HUES48 (cell line): ENCODE results near the gene TRABD.
A peak's percentile ranks its signal among the peaks of the same experiment; 100 is the strongest.

ENCODE experiments used
- H3K27ac ChIP-seq: one replicate; pipeline ENCODE4 v1.7.0; 2013; ENCODE audit warnings: low read depth, low read length, inconsistent platforms
- H3K27me3 ChIP-seq: 2 replicates; pipeline ENCODE4 v1.6.1; 2013; ENCODE audit warnings: mild to moderate bottlenecking, low read length; ENCODE audit not compliant: control insufficient read depth, insufficient read depth
- H3K36me3 ChIP-seq: 2 replicates; pipeline ENCODE4 v1.6.1; 2013; ENCODE audit warnings: low read length; ENCODE audit not compliant: control insufficient read depth, insufficient read depth
- H3K4me1 ChIP-seq: 2 replicates; pipeline ENCODE4 v1.6.1; 2013; ENCODE audit warnings: mild to moderate bottlenecking, low read length; ENCODE audit not compliant: control insufficient read depth, insufficient read depth
- H3K4me3 ChIP-seq: 2 replicates; pipeline ENCODE4 v1.5.1; 2013; ENCODE audit warnings: mild to moderate bottlenecking, low read depth, low read length
- H3K9ac ChIP-seq: 2 replicates; pipeline ENCODE4 v1.6.1; 2013; ENCODE audit warnings: mild to moderate bottlenecking, low read depth, low read length, moderate library complexity
- H3K9me3 ChIP-seq: 2 replicates; pipeline ENCODE4 v1.6.1; 2013; ENCODE audit warnings: low read length; ENCODE audit not compliant: control insufficient read depth, insufficient read depth

Gene TRABD

DNA sequence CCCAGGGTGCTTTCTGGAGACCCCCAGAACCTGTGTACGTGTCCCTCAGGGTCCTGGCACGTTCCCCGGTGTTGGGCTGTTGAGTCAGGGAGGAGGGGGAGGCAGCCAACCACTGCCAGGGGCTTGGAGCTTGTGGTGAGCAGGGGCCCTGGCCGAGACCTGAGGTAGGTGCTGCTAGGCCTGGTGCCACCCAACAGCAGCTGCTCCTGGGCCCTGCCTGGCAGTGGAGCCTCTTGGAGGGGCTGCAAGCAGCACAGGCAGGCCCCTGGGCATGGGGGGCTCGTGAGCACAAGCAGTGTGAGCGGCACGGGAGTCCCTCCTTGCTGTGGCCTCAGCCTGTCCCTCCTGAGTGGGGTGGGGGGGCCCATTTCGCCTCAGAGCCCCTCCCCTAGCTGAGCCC lies 7.9 kb downstream of the TRABD start:
- Histone ChIP-seq H3K4me3 (no peak overlapping the region), H3K27me3 (no peaks in the 10 kb centered on the region), H3K27ac (no peak overlapping the region), H3K9ac (no peak overlapping the region), H3K36me3 (peaks cover 50% of the 10 kb centered on the region), H3K9me3 (no peaks in the 10 kb centered on the region), H3K4me1 (peaks cover 5% of the 10 kb centered on the region; the same call in 1 of the 2 replicates)

DNA sequence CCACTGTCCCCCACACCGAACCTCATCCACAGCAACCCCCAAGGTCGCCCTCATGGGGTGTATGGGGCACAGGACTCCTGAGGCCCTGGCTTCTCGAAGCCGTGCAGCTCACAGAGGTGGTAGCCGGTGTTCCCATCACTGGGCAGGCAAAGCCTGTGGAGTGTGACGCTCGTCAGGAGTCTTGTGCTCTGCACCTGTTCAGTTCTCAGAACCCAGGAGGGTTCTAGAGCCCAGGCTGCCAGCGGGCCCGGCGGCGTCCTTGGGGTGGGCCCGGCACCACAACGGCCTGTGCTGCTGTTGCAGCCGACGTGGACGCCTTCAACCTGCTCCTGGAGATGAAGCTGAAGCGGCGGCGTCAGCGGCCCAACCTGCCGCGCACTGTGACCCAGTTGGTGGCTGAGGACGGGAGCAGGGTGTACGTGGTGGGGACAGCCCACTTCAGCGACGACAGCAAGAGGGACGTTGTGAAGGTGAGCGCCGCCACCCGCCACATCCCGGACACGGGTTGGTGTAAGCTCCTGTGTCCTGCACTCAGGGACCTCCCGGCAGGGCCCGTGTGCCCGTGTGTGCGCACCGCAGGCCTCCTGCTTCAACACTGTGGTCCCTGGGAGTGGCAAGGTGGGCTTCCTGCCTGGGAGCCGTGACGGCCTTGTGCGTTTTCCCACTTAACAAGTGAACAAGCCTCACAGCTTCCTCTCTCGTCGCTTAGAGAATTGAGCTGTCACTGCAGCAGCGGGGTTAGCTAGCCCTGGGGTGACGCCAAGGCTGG lies 8.5 kb downstream of the TRABD start:
- peaks cover 50% of the 10 kb centered on the region for H3K36me3 ChIP-seq
- peaks cover 5% of the 10 kb centered on the region; the same call in 1 of the 2 replicates for H3K4me1 ChIP-seq

DNA sequence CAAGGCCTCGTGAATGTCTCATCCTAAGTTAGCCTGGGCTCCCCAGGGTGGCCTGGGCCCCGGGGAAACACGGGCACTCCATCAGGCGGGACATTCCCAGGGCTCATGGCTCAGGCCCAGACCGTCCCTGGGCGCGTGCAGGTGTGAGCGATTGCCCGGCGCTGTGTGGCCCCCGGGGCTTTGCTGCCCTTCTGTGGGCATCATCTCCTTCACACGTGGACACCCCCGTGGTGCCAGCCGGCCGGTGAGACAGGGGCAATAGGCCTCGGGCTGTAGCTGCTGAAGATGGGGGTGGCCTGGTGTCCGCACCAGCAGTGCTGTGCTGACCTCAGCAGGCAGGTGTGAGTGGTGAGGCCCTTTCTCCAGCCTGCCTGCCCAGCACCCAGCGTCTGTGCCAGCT lies 10.5 kb downstream of the TRABD start:
- H3K4me1 ChIP-seq: 0 out of 2 replicates have a peak, but pooled peaks cover 6% of the 10 kb centered on the region

More for the DNA sequence above, 8.5 kb downstream of the TRABD start:
- Histone ChIP-seq H3K9ac (no peak overlapping the region), H3K27ac (no peak overlapping the region), H3K27me3 (no peaks in the 10 kb centered on the region), H3K9me3 (no peaks in the 10 kb centered on the region), H3K4me3 (no peak overlapping the region)

GRCh38 chr22:50197000-50197800 lies 11.5 kb downstream of the TRABD start:
- Histone ChIP-seq H3K27ac (no peak overlapping the region), H3K4me1 (0 out of 2 replicates have a peak, but pooled peaks cover 6% of the 10 kb centered on the region), H3K27me3 (no peaks in the 10 kb centered on the region), H3K4me3 (no peak overlapping the region), H3K36me3 (peaks cover 45% of the 10 kb centered on the region), H3K9ac (no peak overlapping the region), H3K9me3 (no peaks in the 10 kb centered on the region)

More for the DNA sequence above, 10.5 kb downstream of the TRABD start:
- no peak overlapping the region for H3K27ac ChIP-seq
- H3K9ac ChIP-seq: no peak overlapping the region
- peaks cover 48% of the 10 kb centered on the region for H3K36me3 ChIP-seq
- no peaks in the 10 kb centered on the region for H3K27me3 ChIP-seq
- no peak overlapping the region for H3K4me3 ChIP-seq
- no peaks in the 10 kb centered on the region for H3K9me3 ChIP-seq

GRCh38 chr22:50197856-50198623 lies 12.3 kb downstream of the TRABD start:
- Histone ChIP-seq H3K27me3 (no peaks in the 10 kb centered on the region), H3K4me3 (no peak overlapping the region), H3K9ac (no peak overlapping the region), H3K36me3 (peaks cover 48% of the 10 kb centered on the region), H3K27ac (no peak overlapping the region), H3K4me1 (0 out of 2 replicates have a peak, but pooled peaks cover 6% of the 10 kb centered on the region), H3K9me3 (no peaks in the 10 kb centered on the region)

- Histone ChIP-seq H3K9me3 (no peaks in the 10 kb centered on the region), H3K27ac (no peak overlapping the region), H3K27me3 (no peaks in the 10 kb centered on the region), H3K9ac (no peak overlapping the region), H3K4me1 (0 out of 2 replicates have a peak, but pooled peaks cover 6% of the 10 kb centered on the region), H3K36me3 (peaks cover 49% of the 10 kb centered on the region), H3K4me3 (no peak overlapping the region)
Observed at GRCh38 chr22:50198624-50199017, 12.9 kb downstream of the TRABD start.

DNA sequence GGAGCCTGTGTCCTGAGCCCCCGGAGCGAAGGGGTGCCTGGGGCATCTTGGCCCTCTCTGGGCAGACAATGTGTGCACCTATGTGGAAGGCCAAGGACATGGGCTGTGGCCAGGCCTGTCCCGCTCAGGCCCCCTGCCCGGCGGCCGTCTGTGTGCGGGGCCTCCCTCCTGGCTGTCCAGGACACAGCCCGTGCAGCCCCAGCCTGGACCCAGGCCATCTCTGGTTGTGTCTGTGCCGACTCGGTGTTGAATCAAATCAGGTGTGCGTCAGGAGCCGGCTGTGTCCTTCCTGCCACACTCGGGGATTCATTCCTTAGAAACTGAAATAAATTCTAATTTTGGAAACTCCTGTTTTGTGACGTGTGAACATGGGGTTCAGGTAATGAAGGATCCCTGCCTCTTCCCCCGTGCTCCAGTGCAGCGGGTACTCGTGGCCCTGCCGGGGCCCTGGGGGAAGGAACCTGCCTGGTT lies 13.6 kb downstream of the TRABD start:
- peaks cover 42% of the 10 kb centered on the region for H3K36me3 ChIP-seq
- H3K9ac ChIP-seq: no peak overlapping the region
- peak overlapping the region; percentile 20 for H3K27ac ChIP-seq
- H3K9me3 ChIP-seq: no peaks in the 10 kb centered on the region
- H3K4me1 ChIP-seq: 0 out of 2 replicates have a peak, but pooled peaks cover 6% of the 10 kb centered on the region
- no peaks in the 10 kb centered on the region for H3K27me3 ChIP-seq
- H3K4me3 ChIP-seq: peak overlapping the region; percentile 79; the same call in 1 of the 2 replicates

- H3K27ac ChIP-seq: peak overlapping the region; percentile 28
- peak overlapping the region; percentile 79 for H3K4me3 ChIP-seq
- H3K36me3 ChIP-seq: peaks cover 35% of the 10 kb centered on the region
- H3K9ac ChIP-seq: peak overlapping the region; percentile 23; the same call in 1 of the 2 replicates
- 0 out of 2 replicates have a peak, but pooled peaks cover 6% of the 10 kb centered on the region for H3K4me1 ChIP-seq
- H3K27me3 ChIP-seq: no peaks in the 10 kb centered on the region
- no peaks in the 10 kb centered on the region for H3K9me3 ChIP-seq
Observed at GRCh38 chr22:50199829-50200460, 14.2 kb downstream of the TRABD start.

- Histone ChIP-seq H3K27ac (peak within 1 kb of the TSS; percentile 28), H3K9ac (peak within 1 kb of the TSS; percentile 24; the same call in 1 of the 2 replicates), H3K36me3 (peaks cover 32% of the 10 kb centered on the region), H3K9me3 (no peaks in the 10 kb centered on the region), H3K4me1 (0 out of 2 replicates have a peak, but pooled peaks cover 6% of the 10 kb centered on the region), H3K4me3 (peak within 1 kb of the TSS; percentile 79), H3K27me3 (no peaks in the 10 kb centered on the region)
Observed at GRCh38 chr22:50200461-50201190, 14.9 kb downstream of the TRABD start, which contains the start of gene SELENOO. TSS of gene SELENOO (plus strand) at chr22:50201011. CDS start at chr22:50201037, 26 bp downstream.
